Naive B cell (primary cell): Measurements from ENCODE around the gene LYST. TPM values are rescaled to one million over a fixed set of nuclear protein-coding genes. Genes with fewer than 3 reads are reported as not detected.
"Not testable (repeated sequence)": the region's sequence is repeated elsewhere in the genome, so short reads cannot be mapped to it uniquely, and the experiment has no call there.

Experiments used
- ATAC-seq, 2 donors: fragments of 150-1000 bp; cut with Tn5 transposase; 2 replicates each; pipeline ENCODE4 v1.10.0; 2021; ENCODE audit warnings: low read depth in 2 of 2, mild to moderate bottlenecking in 2 of 2, moderate library complexity in 2 of 2
- DNase-seq: peaks from one replicate; pipeline ENCODE4 v3.0.0; 2022
- H3K27ac Mint-ChIP-seq, 6 donors: one replicate each; pipeline ENCODE4 v1.8.0; 2020 to 2022; ENCODE audit warnings: mild to moderate bottlenecking in 6 of 6, mixed read lengths in 6 of 6, moderate library complexity in 5 of 6, inconsistent platforms in 2 of 6
- H3K27me3 Mint-ChIP-seq, 3 donors: one replicate each; pipeline ENCODE4 v1.8.0; 2021 to 2022; ENCODE audit warnings: mixed read lengths in 3 of 3, mild to moderate bottlenecking in 1 of 3
- H3K36me3 Mint-ChIP-seq, 2 donors: one replicate each; pipeline ENCODE4 v1.8.0; 2020 to 2022; ENCODE audit warnings: mixed read lengths in 2 of 2, inconsistent platforms in 1 of 2, mild to moderate bottlenecking in 1 of 2
- H3K4me1 Mint-ChIP-seq, 3 donors: one replicate each; pipeline ENCODE4 v1.8.0; 2020 to 2022; ENCODE audit warnings: mixed read lengths in 3 of 3, inconsistent platforms in 1 of 3, mild to moderate bottlenecking in 1 of 3, moderate library complexity in 1 of 3
- H3K4me3 Mint-ChIP-seq, 8 donors: one replicate each; pipeline ENCODE4 v1.8.0; 2020 to 2022; ENCODE audit warnings: mild to moderate bottlenecking in 8 of 8, mixed read lengths in 8 of 8, moderate library complexity in 8 of 8, inconsistent platforms in 2 of 8
- H3K9me3 Mint-ChIP-seq, 7 donors: one replicate each; pipeline ENCODE4 v1.8.0; 2020 to 2022; ENCODE audit warnings: mixed read lengths in 7 of 7, mild to moderate bottlenecking in 5 of 7, inconsistent platforms in 2 of 7, moderate library complexity in 1 of 7
- polyA plus RNA-seq, 6 donors: library from polyadenylated mRNA; unstranded; fragments of 300-500 nt; fragmentation: Illumina TruSeq; gene quantifications; one replicate each; pipeline ENCODE4 v1.2.3, GENCODE V29; 2021; ENCODE audit warnings: low read depth in 6 of 6

Gene LYST
- polyA plus RNA-seq, 6 donors from 2014 or later: 50.1 to 71.6 (median 65.3) TPM

- H3K9me3 Mint-ChIP-seq, H3K4me3 Mint-ChIP-seq, DNase-seq, H3K36me3 Mint-ChIP-seq, ATAC-seq, H3K27me3 Mint-ChIP-seq: not testable (repeated sequence)
- Mint-ChIP-seq H3K4me1 (peaks cover 23 to 29% (median 28%) of the 10 kb centered on the region in 3 donors), H3K27ac (peak overlapping the region in 1 of 6 donors; percentile 64)
Observed at GRCh38 chr1:235903809-235904208, 37.1 kb upstream of the LYST start.

DNA sequence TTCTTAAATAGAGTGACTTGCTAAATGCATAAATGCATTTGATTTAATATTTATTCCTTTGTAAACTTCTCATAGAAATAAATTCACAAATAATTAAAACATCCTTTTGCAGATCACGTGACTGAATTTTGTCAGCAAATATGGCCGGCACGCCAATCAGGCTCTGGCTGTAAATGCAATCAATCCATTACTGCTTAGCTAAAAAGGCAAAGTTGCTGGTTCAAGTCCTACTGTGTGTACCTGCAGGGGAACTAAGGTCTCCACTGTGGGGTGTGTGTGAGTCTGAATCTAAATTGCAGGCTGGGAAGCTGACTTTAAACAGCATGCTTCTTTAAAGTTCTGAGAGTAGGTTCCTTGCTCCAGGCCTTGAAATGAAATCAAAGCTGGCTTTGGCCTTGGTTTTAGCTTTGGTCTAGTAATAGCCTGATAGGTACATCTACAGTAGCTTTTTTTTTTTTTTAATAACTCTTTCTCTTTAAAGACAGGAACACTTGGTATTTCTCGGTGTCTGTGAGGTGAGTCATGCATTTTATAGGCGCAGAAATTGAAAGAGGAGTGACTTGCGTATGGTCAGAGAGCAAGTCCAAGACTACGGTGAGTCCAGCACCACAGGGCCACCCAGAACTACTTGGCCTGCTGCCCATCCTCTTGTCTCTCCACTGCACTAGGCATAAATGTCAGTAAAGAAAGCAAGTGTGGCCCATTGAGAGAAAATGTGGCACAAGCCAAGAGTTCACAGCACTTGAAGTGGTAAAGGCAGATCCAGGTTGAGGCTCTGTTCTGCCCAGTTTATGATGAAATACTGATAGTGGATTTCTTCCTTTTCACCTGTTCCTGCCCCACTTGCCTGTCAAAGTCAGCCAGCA, 36.2 kb upstream of the LYST start:
- H3K27me3 Mint-ChIP-seq: no peaks in the 10 kb centered on the region
- H3K36me3 Mint-ChIP-seq: no peaks in the 10 kb centered on the region
- ATAC-seq: no peak
- H3K27ac Mint-ChIP-seq: peak overlapping the region in 2 of 6 donors; percentile 9 to 42
- H3K4me1 Mint-ChIP-seq: peaks cover 27 to 30% (median 28%) of the 10 kb centered on the region in 3 donors
- peaks cover 0 to 3% (median 0%) of the 10 kb centered on the region in 7 donors for H3K9me3 Mint-ChIP-seq
- H3K4me3 Mint-ChIP-seq: no peak overlapping the region
- no peak for DNase-seq

- ATAC-seq (no peak), DNase-seq (no peak)
- H3K27ac Mint-ChIP-seq: peak overlapping the region in 2 of 6 donors; percentile 44 to 68
- H3K4me3 Mint-ChIP-seq: peak overlapping the region in 1 of 8 donors; percentile 5
- H3K36me3 Mint-ChIP-seq: no peaks in the 10 kb centered on the region
- no peaks in the 10 kb centered on the region for H3K27me3 Mint-ChIP-seq
- H3K4me1 Mint-ChIP-seq: peaks cover 22 to 28% (median 24%) of the 10 kb centered on the region in 3 donors
- H3K9me3 Mint-ChIP-seq: peaks cover 0 to 3% (median 0%) of the 10 kb centered on the region in 7 donors
Observed at GRCh38 chr1:235901461-235901860, 34.8 kb upstream of the LYST start.

GRCh38 chr1:235898126-235898525, 31.4 kb upstream of the LYST start:
- Mint-ChIP-seq H3K27me3 (no peaks in the 10 kb centered on the region), H3K4me1 (peaks cover 27 to 29% (median 29%) of the 10 kb centered on the region in 3 donors), H3K27ac (peak overlapping the region in 2 of 6 donors; percentile 6 to 21), H3K9me3 (no peaks in the 10 kb centered on the region), H3K4me3 (no peak overlapping the region), H3K36me3 (no peaks in the 10 kb centered on the region)
- DNase-seq (no peak), ATAC-seq (no peak)

GRCh38 chr1:235893840-235894239, 27.1 kb upstream of the LYST start:
- Mint-ChIP-seq H3K4me1 (peaks cover 18 to 25% (median 24%) of the 10 kb centered on the region in 3 donors), H3K27ac (no peak overlapping the region), H3K9me3 (no peaks in the 10 kb centered on the region), H3K4me3 (no peak overlapping the region), H3K27me3 (no peaks in the 10 kb centered on the region), H3K36me3 (no peaks in the 10 kb centered on the region)
- no peak for ATAC-seq
- DNase-seq: no peak

GRCh38 chr1:235892734-235893413, 26.2 kb upstream of the LYST start:
- peaks cover 20 to 25% (median 21%) of the 10 kb centered on the region in 3 donors for H3K4me1 Mint-ChIP-seq
- H3K27ac Mint-ChIP-seq: peak overlapping the region in 4 of 6 donors; percentile 19 to 44 (median 38)
- no peaks in the 10 kb centered on the region for H3K36me3 Mint-ChIP-seq
- no peaks in the 10 kb centered on the region for H3K27me3 Mint-ChIP-seq
- DNase-seq (peak; percentile 53), ATAC-seq (peak; percentile 95 to 99)
- H3K9me3 Mint-ChIP-seq: no peaks in the 10 kb centered on the region
- H3K4me3 Mint-ChIP-seq: peak overlapping the region in 3 of 8 donors; percentile 8 to 20 (median 15)

DNA sequence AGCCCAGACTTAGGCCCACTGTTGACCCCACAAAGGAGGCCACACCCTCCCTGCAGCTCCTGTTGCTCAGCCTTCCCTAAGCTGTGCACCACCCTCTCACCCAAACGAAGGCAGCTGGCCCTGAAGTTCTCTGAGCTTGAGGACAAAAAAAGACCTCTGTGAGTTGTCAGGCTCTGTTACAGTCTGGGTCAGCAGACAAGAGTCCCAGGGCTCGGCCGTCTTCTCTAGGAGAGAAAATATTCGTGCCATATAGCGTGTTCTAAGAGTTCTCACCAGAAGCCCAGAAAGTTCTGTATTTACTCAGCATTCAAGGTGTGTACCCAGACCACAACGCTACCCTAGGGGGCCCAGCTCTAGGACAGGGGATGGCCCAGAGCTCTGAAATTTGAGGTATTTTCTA, 25.5 kb upstream of the LYST start:
- no peak for ATAC-seq
- H3K27ac Mint-ChIP-seq: peak overlapping the region in 1 of 6 donors; percentile 79

DNA sequence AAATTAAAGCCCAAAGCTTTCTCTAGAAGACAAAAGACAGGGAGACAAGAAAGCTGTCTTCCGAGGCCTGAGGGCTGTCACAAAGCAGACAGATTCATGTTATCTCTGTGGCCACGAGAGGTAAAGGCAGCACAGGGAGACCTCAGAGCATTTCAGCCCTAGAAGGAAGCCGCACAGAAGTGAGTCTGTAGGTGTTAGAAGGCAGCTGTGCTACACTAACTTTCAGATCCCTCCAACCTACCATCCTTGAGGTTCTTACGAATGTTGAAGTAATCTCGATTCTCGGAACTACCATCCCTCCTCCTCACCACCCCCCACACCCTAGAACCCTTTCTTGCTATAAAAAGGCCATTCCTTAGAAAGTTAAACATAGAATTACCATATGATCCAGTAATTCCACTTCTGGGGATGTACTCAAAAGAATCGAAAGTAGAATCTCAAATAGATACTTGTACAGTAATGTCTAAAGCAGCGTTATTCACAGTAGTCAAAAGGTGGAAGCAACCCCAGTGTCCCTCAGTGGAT, 21.5 kb upstream of the LYST start:
- Mint-ChIP-seq H3K4me3 (peak overlapping the region in 3 of 8 donors; percentile 39 to 59 (median 53)), H3K9me3 (no peaks in the 10 kb centered on the region), H3K4me1 (peaks cover 16 to 25% (median 19%) of the 10 kb centered on the region in 3 donors), H3K27ac (peak overlapping the region in 3 of 6 donors; percentile 41 to 77 (median 42)), H3K36me3 (no peaks in the 10 kb centered on the region), H3K27me3 (no peaks in the 10 kb centered on the region)
- peak; percentile 24 to 72 for ATAC-seq
- no peak for DNase-seq

More for the DNA sequence above, 25.5 kb upstream of the LYST start:
- no peak for DNase-seq
- H3K36me3 Mint-ChIP-seq: no peaks in the 10 kb centered on the region
- peaks cover 20 to 25% (median 20%) of the 10 kb centered on the region in 3 donors for H3K4me1 Mint-ChIP-seq
- H3K4me3 Mint-ChIP-seq: peak overlapping the region in 2 of 8 donors; percentile 56 to 60
- H3K27me3 Mint-ChIP-seq: no peaks in the 10 kb centered on the region
- H3K9me3 Mint-ChIP-seq: no peaks in the 10 kb centered on the region

GRCh38 chr1:235887676-235888075, 21.0 kb upstream of the LYST start:
- ATAC-seq (no peak), DNase-seq (no peak)
- no peaks in the 10 kb centered on the region for H3K9me3 Mint-ChIP-seq
- no peaks in the 10 kb centered on the region for H3K27me3 Mint-ChIP-seq
- no peaks in the 10 kb centered on the region for H3K36me3 Mint-ChIP-seq
- no peak overlapping the region for H3K4me3 Mint-ChIP-seq
- H3K27ac Mint-ChIP-seq: peak overlapping the region in 2 of 6 donors; percentile 30 to 41
- peaks cover 13 to 25% (median 15%) of the 10 kb centered on the region in 3 donors for H3K4me1 Mint-ChIP-seq

DNA sequence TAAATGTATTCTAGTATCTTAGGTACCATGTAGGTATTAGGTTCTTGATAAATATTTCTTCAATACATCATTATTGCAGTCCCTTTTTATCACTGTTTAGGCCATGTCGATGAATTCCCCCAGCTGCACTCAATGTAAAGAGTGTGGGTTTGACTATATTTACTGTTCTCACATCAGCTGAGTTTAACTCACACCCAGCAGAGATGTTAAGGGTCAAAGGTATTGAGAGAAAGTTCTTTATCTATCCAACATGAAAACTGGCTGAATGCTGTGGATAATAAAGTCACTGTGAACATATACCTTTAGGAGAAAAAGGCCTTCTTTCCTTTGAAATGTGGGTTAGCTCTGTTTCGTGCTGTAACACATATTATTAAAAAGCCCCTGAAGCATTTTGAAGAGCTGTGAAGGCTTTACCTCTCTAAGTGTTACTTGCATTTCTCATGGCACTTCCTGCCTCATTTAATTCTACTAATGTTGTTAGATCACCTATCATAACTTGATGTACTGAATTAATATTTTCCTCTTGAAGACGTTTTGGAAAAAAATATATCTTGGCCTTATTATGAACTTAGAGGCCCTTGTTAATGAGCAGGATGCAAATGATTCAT, 19.1 kb upstream of the LYST start:
- Mint-ChIP-seq H3K36me3 (no peaks in the 10 kb centered on the region), H3K27me3 (no peaks in the 10 kb centered on the region), H3K4me1 (peaks cover 13 to 29% (median 24%) of the 10 kb centered on the region in 3 donors), H3K9me3 (no peaks in the 10 kb centered on the region), H3K4me3 (no peak overlapping the region), H3K27ac (no peak overlapping the region)
- ATAC-seq (no peak), DNase-seq (no peak)

- Mint-ChIP-seq H3K9me3 (no peaks in the 10 kb centered on the region), H3K36me3 (no peaks in the 10 kb centered on the region), H3K4me3 (no peak overlapping the region), H3K27me3 (no peaks in the 10 kb centered on the region), H3K27ac (no peak overlapping the region), H3K4me1 (peaks cover 27 to 47% (median 46%) of the 10 kb centered on the region in 3 donors)
- ATAC-seq (no peak), DNase-seq (no peak)
Observed at GRCh38 chr1:235883261-235883927, 16.7 kb upstream of the LYST start.

DNA sequence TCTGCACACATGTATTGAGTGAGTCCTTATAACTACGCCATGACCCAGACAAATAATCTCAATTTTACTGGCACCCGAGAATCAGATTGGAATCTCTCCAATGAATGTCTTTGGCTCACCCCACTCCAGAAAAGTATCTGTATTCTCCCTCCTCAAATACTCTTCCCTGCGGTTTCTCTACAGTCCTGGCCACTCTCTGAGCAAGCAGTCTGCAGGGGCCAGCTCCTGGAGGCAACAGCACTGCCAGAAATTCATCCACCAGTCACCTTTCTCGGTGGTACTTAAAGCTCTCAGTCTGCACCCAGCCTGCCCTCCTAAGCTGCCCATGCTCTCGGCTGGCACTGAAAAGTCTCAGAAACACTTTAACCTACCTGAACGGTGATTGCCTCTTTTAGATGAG, 16.1 kb upstream of the LYST start:
- H3K4me1 Mint-ChIP-seq: peaks cover 28 to 51% (median 50%) of the 10 kb centered on the region in 3 donors
- peak overlapping the region in 2 of 6 donors; percentile 1 to 11 for H3K27ac Mint-ChIP-seq
- ATAC-seq: no peak
- no peak for DNase-seq
- H3K36me3 Mint-ChIP-seq: no peaks in the 10 kb centered on the region
- no peaks in the 10 kb centered on the region for H3K9me3 Mint-ChIP-seq
- H3K4me3 Mint-ChIP-seq: no peak overlapping the region
- no peaks in the 10 kb centered on the region for H3K27me3 Mint-ChIP-seq
